ENCODE results near the gene CWC15.

CWC15 gene

DNA sequence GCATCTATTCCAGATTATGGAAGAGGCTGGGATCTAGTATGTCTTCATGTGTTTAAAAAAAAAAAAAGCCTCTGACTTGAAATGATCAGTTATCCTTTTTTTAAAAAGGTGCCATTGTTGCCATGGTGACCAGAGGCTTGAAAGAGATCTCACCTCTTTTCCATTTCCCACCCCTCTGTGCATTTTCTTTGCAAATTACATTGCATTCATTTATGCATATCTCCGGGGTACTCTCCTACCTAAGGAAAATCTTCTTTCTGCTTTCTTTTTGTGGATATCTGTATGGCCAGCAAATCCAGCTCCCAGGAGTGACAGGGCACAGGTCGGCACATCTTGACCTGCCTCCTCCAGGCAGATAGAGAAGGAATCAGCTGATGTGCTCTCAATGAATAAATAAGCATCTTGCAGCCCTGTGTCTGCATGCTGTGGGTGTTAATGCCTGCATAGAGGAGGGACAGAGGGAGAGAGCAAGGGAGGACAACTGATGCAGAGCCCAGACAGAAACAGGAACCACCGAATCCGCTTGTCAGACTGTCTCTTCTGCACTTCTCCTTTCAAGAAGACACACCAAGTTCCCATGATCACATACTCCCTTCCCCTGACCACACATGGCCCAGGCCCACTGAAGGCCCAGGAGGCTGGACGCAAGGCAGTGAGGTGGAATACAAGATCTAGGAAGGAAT lies 50.9 kb downstream of the CWC15 start:
- in situ Hi-C loops (cut with MboI; ENCODE audit: low sequenced_read_pairs), result loop anchor here (25.0 kb wide), 1 partner anchor 585 kb away; no protein-coding TSS in a partner anchor

DNA sequence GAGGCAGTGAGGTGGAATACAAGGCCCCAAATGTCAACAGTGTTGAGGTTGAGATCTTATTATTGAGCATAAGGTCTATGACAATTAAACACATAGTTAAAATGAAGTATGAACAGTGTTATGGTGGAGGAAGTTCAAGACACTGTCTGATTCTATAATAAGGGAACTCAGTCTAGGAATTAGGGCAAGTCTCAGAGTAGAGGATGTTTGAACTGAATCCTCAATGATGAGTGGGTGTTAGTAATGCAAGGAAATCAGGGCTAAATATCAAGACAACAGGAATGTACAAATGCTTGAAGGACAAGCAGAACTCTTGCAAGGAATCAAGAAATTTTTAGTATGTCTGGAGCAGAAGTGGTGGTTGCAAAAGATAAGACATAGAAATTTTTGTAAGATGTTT lies 53.0 kb downstream of the CWC15 start:
- in situ Hi-C loops (cut with MboI; ENCODE audit: low sequenced_read_pairs), result loop anchor here (25.0 kb wide), 1 partner anchor 583 kb away; no protein-coding TSS in a partner anchor

DNA sequence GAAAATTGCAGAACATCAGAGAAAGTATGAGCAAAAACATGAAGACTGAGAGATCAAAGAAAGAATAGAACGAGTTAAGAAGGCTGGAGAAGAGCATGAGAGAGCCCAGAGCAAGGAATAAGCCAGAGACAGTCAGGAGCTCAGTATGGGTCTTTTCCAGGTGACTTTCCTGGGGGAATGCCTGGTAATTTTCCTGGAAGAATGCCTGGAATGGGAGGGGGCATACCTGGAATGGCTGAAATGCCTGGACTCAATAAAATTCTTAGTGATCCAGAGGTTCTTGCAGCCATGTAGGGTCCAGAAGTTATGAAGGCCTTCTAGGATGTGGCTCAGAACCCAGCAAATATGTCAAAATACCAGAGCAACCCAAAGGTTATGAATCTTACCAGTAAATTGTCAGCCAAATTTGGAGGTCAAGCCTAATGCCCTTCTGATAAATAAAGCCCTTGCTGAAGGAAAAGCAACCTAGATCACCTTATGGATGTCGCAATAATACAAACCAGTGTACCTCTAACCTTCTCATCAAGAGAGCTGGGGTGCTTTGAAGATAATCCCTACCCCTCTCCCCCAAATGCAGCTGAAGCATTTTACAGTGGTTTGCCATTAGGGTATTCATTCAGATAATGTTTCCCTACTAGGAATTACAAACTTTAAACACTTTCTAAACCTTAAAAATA lies 59.5 kb downstream of the CWC15 start:
- in situ Hi-C loops (cut with MboI; ENCODE audit: low sequenced_read_pairs), result loop anchor here (25.0 kb wide), 1 partner anchor 577 kb away; no protein-coding TSS in a partner anchor

DNA sequence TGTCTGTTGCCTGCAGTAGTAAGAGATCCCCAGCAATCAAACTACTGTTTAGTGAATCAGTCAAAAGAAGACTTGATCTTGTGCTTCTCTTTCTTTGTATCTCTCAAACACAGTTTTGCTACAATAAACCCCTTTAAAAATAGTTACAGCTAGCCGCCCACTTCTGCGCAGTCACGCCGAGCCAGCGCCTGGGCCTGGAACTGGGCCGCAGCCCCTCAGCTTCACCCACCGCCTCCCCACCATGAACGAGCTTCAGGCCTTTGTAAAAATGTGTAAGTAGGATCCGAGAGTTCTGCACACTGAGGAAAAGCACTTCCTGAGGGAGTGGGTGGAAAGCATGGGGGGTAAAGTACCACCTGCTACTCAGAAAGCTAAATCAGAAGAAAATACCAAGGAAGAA lies 60.5 kb downstream of the CWC15 start:
- in situ Hi-C loops (cut with MboI; ENCODE audit: low sequenced_read_pairs), result loop anchor here (25.0 kb wide), 1 partner anchor 576 kb away; no protein-coding TSS in a partner anchor
